GM21737 (cell line): ENCODE results near the gene DCAF8.

Experiments used
- ATAC-seq: cut with Tn5 transposase; IDR thresholded peaks from one replicate; pipeline ENCODE4 v1.9.1; 2021; ENCODE audit warnings: mild to moderate bottlenecking, moderate library complexity; ENCODE audit not compliant: unreplicated experiment

Gene DCAF8

GRCh38 chr1:160177667-160178066, 84.7 kb downstream of the DCAF8 start:
- ATAC-seq: no peak

DNA sequence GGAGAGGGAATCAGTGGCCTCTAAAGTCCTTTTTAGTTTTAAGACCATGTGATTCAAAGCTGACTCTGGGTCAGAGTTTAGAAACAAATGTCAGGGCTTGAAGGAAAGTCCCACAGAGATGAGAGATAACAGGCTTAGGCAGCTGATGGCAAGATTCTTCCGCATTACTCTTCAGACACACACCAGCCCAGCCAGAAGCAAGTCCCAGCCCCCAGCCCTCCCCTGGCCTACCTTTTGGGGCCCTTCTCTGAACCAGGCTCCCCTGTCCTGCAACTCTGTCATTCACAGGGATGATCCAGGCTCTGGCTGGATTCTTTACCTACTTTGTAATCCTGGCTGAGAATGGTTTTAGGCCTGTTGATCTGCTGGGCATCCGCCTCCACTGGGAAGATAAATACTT, 85.1 kb downstream of the DCAF8 start:
- ATAC-seq: no peak

DNA sequence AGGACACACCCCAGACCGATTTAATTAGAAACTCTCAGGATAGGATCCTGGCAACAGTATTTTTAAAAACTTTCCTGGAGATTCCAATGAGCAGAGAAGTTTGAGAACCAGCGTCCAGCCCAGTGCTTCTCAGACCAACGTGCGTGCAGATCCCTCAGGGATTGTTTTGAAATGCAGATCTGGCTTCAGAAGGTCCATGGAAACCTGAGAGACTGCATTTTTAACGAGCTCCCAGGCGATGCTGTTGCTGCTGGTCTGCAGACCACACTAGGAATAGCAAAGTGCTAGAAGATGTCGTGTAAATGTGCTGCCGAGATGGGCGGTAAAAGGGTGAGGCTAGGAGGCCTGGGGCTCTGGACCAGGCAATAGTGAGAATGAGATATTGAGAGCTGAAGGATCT, 90.4 kb downstream of the DCAF8 start:
- no peak for ATAC-seq

DNA sequence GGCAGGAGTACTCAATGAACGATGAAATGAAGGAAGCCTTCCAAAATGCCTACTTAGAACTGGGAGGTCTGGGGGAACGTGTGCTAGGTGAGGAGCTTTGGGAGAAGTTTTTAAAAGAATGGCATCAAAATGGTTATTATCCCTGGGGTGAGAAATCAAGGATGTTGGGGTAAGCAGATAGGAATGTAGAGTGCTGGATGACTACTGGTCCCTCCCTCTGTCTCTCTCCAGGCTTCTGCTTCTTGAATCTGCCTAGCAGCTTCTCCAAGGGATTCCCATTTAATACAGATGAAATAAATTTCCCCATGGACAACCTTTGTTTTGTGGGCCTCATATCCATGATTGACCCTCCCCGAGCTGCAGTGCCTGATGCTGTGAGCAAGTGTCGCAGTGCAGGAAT, 91.0 kb downstream of the DCAF8 start:
- ATAC-seq: no peak

DNA sequence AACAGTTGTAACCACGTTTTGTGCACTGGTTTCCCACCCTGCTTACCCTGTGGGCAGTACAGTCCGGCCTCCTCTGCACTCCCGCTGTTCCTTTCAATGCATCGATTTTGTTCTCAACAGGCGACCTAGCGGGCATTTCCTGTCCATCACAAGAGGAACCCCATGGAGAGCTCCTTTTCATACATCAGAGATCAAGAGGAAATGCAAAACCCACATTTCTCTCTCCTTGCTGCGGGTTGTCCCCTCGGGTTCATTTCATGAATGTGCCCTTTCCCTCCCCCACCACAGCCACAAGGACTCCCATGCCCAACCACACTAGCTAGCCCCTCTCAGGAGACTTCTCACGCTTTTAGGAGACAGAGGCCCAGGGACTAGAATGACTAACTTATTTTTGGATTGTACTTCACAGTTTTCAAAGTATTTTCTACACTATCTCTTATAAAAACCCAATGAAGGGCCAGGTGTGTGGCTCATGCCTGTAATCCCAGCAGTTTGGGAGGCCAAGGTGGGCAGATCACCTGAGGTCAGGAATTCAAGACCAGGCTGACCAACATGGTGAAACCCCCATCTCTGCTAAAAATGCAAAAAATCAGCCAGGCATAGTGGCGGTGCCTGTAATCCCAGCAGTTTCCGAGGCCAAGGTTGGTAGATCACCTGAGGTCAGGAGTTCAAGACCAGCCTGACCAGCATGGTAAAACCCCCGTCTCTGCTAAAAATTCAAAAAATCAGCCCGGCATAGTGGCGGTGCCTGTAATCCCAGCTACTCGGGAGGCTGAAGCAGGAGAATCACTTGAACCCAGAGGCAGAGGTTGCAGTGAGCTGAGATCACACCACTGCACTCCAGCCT, 92.6 kb downstream of the DCAF8 start:
- ATAC-seq: peak; percentile 68

DNA sequence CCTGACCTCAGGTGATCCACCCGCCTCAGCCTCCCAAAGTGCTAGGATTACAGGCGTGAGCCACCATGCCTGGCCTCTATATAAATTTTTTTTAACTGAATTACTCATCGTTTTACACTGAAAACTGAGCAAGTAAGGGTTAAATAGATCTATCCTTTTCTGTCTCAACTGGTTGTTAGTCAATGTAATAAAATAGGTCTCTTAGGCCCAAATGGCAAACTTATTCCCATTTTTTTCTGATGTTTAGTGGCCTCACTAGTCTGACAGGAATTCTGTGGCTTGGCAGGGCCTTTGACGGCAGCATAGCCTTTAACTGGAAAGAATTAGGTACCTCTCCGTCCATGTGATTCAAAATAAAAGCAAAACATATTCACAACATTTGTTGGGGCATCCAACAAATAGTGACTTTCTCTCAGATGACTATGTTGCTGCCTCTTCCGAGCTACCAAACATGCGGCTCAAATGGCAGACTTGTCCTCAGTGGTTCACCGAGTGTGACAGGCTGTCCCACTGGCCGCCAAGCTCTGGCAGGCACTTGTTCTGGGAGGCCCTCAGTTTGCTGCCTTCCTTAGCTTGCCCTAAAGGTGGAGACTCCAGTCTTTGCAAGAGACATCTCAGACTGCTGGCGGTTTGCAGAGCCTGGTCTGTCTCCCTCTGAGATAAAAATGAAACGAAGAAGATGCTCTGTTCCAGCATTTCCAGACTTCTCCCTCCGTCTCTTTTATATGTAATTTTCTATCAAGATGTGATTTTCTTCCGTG, 93.6 kb downstream of the DCAF8 start:
- no peak for ATAC-seq

DNA sequence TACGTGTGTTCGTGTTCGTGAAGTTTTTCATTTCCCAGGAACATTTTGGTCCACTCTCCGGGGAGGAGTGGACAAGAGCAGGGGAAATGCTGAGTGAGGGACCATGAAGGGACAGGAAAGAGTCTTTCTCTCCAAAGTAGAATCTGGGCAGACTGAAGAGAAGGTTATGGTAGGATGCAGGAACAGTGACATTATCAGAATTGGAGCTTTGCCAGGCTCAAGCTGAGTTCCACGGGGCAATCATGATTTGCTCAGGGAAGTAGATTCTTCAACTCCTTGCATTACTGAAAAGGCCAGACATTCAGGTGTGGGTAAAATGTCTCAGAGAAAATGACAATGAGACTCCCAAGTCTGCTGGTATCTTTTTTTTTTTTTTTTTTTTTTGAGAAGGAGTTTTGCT, 94.3 kb downstream of the DCAF8 start:
- no peak for ATAC-seq

DNA sequence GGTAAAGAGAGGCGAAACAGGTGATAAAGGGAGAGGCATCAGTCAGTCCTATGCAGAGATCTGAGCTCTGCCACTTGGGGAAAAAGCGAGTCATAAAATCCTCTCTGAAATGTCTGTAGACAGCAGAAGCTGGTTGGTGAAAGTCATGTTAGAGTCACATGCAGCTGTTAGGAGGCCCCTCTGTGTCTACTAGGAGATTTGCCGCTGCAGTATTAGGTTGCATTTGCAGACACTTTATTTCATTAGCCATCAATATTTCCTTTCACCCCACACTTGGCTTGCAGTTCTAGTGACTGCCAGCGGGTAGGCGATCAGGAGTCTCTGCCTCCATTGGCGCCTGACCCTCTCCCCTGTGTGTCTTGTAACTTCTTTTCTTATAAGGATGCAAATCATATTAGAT, 94.8 kb downstream of the DCAF8 start:
- ATAC-seq: no peak

DNA sequence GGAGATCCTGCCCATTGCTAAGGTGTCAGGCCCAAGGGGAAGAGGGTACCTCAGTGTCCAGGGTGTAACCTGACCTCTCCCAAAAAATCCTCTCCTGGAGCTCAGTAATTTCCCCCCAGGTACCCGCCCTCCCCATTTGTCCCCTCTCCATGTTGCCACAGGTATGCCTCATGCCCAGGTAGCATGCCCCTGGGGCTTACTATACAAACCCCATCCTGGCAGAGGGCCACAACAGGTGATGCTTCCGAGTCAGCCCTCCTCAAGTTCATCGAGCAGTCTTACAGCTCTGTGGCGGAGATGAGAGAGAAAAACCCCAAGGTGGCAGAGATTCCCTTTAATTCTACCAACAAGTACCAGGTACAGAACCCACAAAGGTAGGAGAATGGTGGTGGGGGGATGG, 95.3 kb downstream of the DCAF8 start:
- no peak for ATAC-seq

GRCh38 chr1:160166166-160166868, 96.0 kb downstream of the DCAF8 start:
- no peak for ATAC-seq
